Glutamatergic neuron (in vitro differentiated cells): ENCODE measurements around the gene SHISA8. TPM values are rescaled to one million over a fixed set of nuclear protein-coding genes. Genes with fewer than 3 reads are reported as not detected.

ENCODE experiments used
- DNase-seq: peaks from one replicate; pipeline ENCODE4 v3.0.0; 2022
- H3K27ac Mint-ChIP-seq: one replicate; pipeline ENCODE4 v1.8.0; 2020; ENCODE audit warnings: mild to moderate bottlenecking, mixed read lengths, inconsistent platforms; ENCODE audit not compliant: unreplicated experiment
- H3K27me3 Mint-ChIP-seq: one replicate; pipeline ENCODE4 v1.8.0; 2020; ENCODE audit warnings: mild to moderate bottlenecking, moderate library complexity, mixed read lengths, inconsistent platforms; ENCODE audit not compliant: unreplicated experiment
- H3K36me3 Mint-ChIP-seq: one replicate; pipeline ENCODE4 v1.8.0; 2020; ENCODE audit warnings: mild to moderate bottlenecking, mixed read lengths, inconsistent platforms; ENCODE audit not compliant: unreplicated experiment
- H3K4me1 Mint-ChIP-seq: one replicate; pipeline ENCODE4 v1.8.0; 2020; ENCODE audit warnings: mild to moderate bottlenecking, low read depth, mixed read lengths, inconsistent platforms; ENCODE audit not compliant: unreplicated experiment
- H3K4me3 Mint-ChIP-seq: one replicate; pipeline ENCODE4 v1.8.0; 2020; ENCODE audit warnings: mild to moderate bottlenecking, mixed read lengths, inconsistent platforms; ENCODE audit not compliant: unreplicated experiment
- H3K9me3 Mint-ChIP-seq: one replicate; pipeline ENCODE4 v1.8.0; 2020; ENCODE audit warnings: mild to moderate bottlenecking, moderate library complexity, mixed read lengths, inconsistent platforms; ENCODE audit not compliant: unreplicated experiment
- total RNA-seq: library from RNA; stranded (reverse); fragmentation: NEBNext Ultra II Directional; extraction: Animal tissue kit (Norgen Biotek cat#: 25700); gene quantifications from one replicate; pipeline ENCODE4 v1.2.1, GENCODE V29; 2021; ENCODE audit not compliant: unreplicated experiment
- TF ChIP-seq, protein P1 (sequence below): fragments of 200-600 bp; sonication (generic); IDR thresholded peaks from one replicate; pipeline ENCODE4 v1.5.0; 2021; ENCODE audit not compliant: partially characterized antibody, unreplicated experiment

SHISA8 gene
- total RNA-seq, 1 donor from 2014 or later, result not detected

GRCh38 chr22:41922940-41923594, 8.2 kb upstream of the SHISA8 start:
- Mint-ChIP-seq H3K27me3 (peaks cover 20% of the 10 kb centered on the region), H3K27ac (no peak overlapping the region), H3K4me3 (no peak overlapping the region), H3K36me3 (no peaks in the 10 kb centered on the region), H3K9me3 (peaks cover 6% of the 10 kb centered on the region), H3K4me1 (peaks cover 3% of the 10 kb centered on the region)
- no peak for DNase-seq
- TF ChIP-seq, protein P1, sequence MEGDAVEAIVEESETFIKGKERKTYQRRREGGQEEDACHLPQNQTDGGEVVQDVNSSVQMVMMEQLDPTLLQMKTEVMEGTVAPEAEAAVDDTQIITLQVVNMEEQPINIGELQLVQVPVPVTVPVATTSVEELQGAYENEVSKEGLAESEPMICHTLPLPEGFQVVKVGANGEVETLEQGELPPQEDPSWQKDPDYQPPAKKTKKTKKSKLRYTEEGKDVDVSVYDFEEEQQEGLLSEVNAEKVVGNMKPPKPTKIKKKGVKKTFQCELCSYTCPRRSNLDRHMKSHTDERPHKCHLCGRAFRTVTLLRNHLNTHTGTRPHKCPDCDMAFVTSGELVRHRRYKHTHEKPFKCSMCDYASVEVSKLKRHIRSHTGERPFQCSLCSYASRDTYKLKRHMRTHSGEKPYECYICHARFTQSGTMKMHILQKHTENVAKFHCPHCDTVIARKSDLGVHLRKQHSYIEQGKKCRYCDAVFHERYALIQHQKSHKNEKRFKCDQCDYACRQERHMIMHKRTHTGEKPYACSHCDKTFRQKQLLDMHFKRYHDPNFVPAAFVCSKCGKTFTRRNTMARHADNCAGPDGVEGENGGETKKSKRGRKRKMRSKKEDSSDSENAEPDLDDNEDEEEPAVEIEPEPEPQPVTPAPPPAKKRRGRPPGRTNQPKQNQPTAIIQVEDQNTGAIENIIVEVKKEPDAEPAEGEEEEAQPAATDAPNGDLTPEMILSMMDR, result no peak

DNA sequence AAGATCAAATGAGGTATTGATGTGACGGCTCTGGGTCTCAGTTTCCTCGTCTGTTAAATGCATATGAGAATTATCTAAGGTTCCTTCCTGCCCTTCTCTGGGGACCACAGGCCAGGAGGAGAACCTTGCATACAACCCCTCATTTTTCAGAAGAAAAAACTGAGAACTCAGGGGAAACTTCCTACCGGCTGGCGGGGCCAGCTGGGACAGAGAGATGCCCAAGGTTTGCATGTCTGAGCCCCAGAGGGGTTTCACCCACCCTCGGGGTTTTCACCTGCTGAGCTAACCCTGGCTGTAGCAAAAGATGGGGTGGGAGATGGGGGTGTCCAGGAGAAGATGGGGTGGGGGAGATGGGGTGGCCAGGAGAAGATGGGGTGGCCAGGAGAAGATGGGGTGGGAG, 7.5 kb upstream of the SHISA8 start:
- TF ChIP-seq, protein P1, result no peak
- no peak overlapping the region for H3K27ac Mint-ChIP-seq
- H3K4me1 Mint-ChIP-seq, result no peaks in the 10 kb centered on the region
- no peak overlapping the region for H3K4me3 Mint-ChIP-seq
- H3K27me3 Mint-ChIP-seq, result peaks cover 18% of the 10 kb centered on the region
- DNase-seq, result no peak
- peaks cover 1% of the 10 kb centered on the region for H3K9me3 Mint-ChIP-seq
- H3K36me3 Mint-ChIP-seq, result no peaks in the 10 kb centered on the region

GRCh38 chr22:41920271-41920976, 5.5 kb upstream of the SHISA8 start:
- TF ChIP-seq, protein P1, result no peak
- Mint-ChIP-seq H3K4me3 (no peak overlapping the region), H3K4me1 (peaks cover 2% of the 10 kb centered on the region), H3K27me3 (peaks cover 24% of the 10 kb centered on the region), H3K9me3 (peaks cover 5% of the 10 kb centered on the region), H3K36me3 (no peaks in the 10 kb centered on the region), H3K27ac (no peak overlapping the region)
- no peak for DNase-seq

GRCh38 chr22:41919357-41920224, 4.7 kb upstream of the SHISA8 start:
- no peaks in the 10 kb centered on the region for H3K36me3 Mint-ChIP-seq
- H3K4me3 Mint-ChIP-seq, result no peak overlapping the region
- peaks cover 23% of the 10 kb centered on the region for H3K27me3 Mint-ChIP-seq
- H3K4me1 Mint-ChIP-seq, result peaks cover 2% of the 10 kb centered on the region
- peak; percentile 81 for DNase-seq
- no peak overlapping the region for H3K27ac Mint-ChIP-seq
- TF ChIP-seq, protein P1, result no peak
- H3K9me3 Mint-ChIP-seq, result peaks cover 5% of the 10 kb centered on the region
